C4-2B (cell line): ENCODE results near the gene PSD4.

ENCODE experiments used
- CTCF ChIP-seq: fragments of 450-650 bp; conservative IDR thresholded peaks from 2 replicates; pipeline ENCODE4 v1.5.1; 2017; ENCODE audit warnings: mild to moderate bottlenecking
- ZFX ChIP-seq: fragments of 450-650 bp; IDR thresholded peaks from 2 replicates; pipeline ENCODE4 v1.6.1; 2017

GRCh38 chr2:113171334-113172075 is 2.3 kb upstream of the PSD4 start:
- TF ChIP-seq CTCF = no peak
- TF ChIP-seq ZFX = no peak
